Glutamatergic neuron (in vitro differentiated cells): Measurements from ENCODE around the gene NRF1. TPM values are rescaled to one million over a fixed set of nuclear protein-coding genes. Genes with fewer than 3 reads are reported as not detected.

Source experiments
- DNase-seq: peaks from one replicate; pipeline ENCODE4 v3.0.0; 2022
- H3K27ac Mint-ChIP-seq: one replicate; pipeline ENCODE4 v1.8.0; 2020; ENCODE audit warnings: mild to moderate bottlenecking, mixed read lengths, inconsistent platforms; ENCODE audit not compliant: unreplicated experiment
- H3K27me3 Mint-ChIP-seq: one replicate; pipeline ENCODE4 v1.8.0; 2020; ENCODE audit warnings: mild to moderate bottlenecking, moderate library complexity, mixed read lengths, inconsistent platforms; ENCODE audit not compliant: unreplicated experiment
- H3K36me3 Mint-ChIP-seq: one replicate; pipeline ENCODE4 v1.8.0; 2020; ENCODE audit warnings: mild to moderate bottlenecking, mixed read lengths, inconsistent platforms; ENCODE audit not compliant: unreplicated experiment
- H3K4me1 Mint-ChIP-seq: one replicate; pipeline ENCODE4 v1.8.0; 2020; ENCODE audit warnings: mild to moderate bottlenecking, low read depth, mixed read lengths, inconsistent platforms; ENCODE audit not compliant: unreplicated experiment
- H3K4me3 Mint-ChIP-seq: one replicate; pipeline ENCODE4 v1.8.0; 2020; ENCODE audit warnings: mild to moderate bottlenecking, mixed read lengths, inconsistent platforms; ENCODE audit not compliant: unreplicated experiment
- H3K9me3 Mint-ChIP-seq: one replicate; pipeline ENCODE4 v1.8.0; 2020; ENCODE audit warnings: mild to moderate bottlenecking, moderate library complexity, mixed read lengths, inconsistent platforms; ENCODE audit not compliant: unreplicated experiment
- CTCF ChIP-seq: fragments of 200-600 bp; sonication (generic); IDR thresholded peaks from one replicate; pipeline ENCODE4 v1.5.0; 2021; ENCODE audit not compliant: partially characterized antibody, unreplicated experiment
- total RNA-seq: library from RNA; stranded (reverse); fragmentation: NEBNext Ultra II Directional; extraction: Animal tissue kit (Norgen Biotek cat#: 25700); gene quantifications from one replicate; pipeline ENCODE4 v1.2.1, GENCODE V29; 2021; ENCODE audit not compliant: unreplicated experiment

The NRF1 gene
- total RNA-seq, 1 donor from 2014 or later, result 16.4 TPM

GRCh38 chr7:129724796-129725195 is 113.3 kb downstream of the NRF1 start:
- H3K27ac Mint-ChIP-seq, result no peak overlapping the region
- no peak for TF ChIP-seq CTCF
- H3K4me1 Mint-ChIP-seq, result peaks cover 19% of the 10 kb centered on the region
- no peak for DNase-seq
- peaks cover 3% of the 10 kb centered on the region for H3K9me3 Mint-ChIP-seq
- H3K4me3 Mint-ChIP-seq, result no peak overlapping the region
- no peaks in the 10 kb centered on the region for H3K27me3 Mint-ChIP-seq
- peaks cover 6% of the 10 kb centered on the region for H3K36me3 Mint-ChIP-seq

DNA sequence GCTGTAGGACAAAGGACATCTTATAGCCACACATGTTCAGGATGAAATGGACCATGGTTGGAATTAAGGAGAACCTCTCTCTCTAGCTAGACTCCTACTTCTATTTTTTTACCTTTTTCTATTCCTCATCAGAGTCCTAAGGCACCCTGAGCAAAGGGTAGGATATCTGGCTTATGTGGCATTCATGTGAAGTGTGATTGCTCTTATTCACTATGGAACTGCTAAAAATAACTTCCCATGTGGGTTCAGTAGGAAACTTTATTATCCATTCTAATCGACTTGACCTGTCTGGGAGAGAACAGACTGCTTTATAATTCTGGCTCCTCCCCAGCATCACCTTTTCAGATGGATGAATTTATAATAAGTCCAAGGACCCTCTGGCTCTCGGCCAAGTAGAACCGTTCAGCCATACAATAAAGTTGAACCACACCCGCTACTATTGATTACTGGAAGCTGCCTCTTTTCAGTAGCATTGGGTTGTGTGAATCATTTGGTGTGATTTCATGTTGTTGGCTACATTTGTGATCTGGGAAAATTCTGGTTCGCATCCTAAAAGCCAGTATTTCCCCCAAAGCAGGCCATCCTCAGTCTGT is 117.5 kb downstream of the NRF1 start:
- no peak for TF ChIP-seq CTCF
- Mint-ChIP-seq H3K4me3 (no peak overlapping the region), H3K9me3 (peaks cover 3% of the 10 kb centered on the region), H3K36me3 (peaks cover 1% of the 10 kb centered on the region), H3K27ac (no peak overlapping the region), H3K27me3 (no peaks in the 10 kb centered on the region), H3K4me1 (peaks cover 11% of the 10 kb centered on the region)
- no peak for DNase-seq

DNA sequence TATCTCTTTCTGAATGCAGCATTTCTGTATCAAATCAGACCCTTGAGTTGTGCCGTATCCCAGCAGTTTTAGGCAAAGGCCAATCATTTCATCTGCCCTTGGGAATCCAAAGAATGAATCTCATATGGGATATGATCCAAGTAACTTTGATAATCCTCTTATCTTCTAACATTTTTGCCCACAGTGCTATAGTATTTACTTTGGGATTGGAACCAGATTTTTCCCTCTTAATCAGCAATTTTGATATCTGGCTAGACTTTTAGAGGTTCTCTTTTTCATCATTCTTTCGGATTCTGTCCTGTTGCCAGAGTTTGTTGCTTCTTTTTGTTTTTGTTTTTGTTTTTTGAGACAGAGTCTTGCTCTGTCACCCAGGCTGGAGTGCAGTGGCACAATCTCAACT is 118.0 kb downstream of the NRF1 start:
- no peak overlapping the region for H3K27ac Mint-ChIP-seq
- H3K4me3 Mint-ChIP-seq, result no peak overlapping the region
- peaks cover 3% of the 10 kb centered on the region for H3K9me3 Mint-ChIP-seq
- peaks cover 11% of the 10 kb centered on the region for H3K4me1 Mint-ChIP-seq
- no peaks in the 10 kb centered on the region for H3K36me3 Mint-ChIP-seq
- no peaks in the 10 kb centered on the region for H3K27me3 Mint-ChIP-seq
- no peak for DNase-seq
- TF ChIP-seq CTCF, result no peak

GRCh38 chr7:129730159-129730558 is 118.6 kb downstream of the NRF1 start:
- no peak overlapping the region for H3K4me3 Mint-ChIP-seq
- H3K9me3 Mint-ChIP-seq, result peaks cover 3% of the 10 kb centered on the region
- H3K4me1 Mint-ChIP-seq, result peaks cover 11% of the 10 kb centered on the region
- no peak for TF ChIP-seq CTCF
- no peak for DNase-seq
- H3K27me3 Mint-ChIP-seq, result no peaks in the 10 kb centered on the region
- H3K27ac Mint-ChIP-seq, result no peak overlapping the region
- no peaks in the 10 kb centered on the region for H3K36me3 Mint-ChIP-seq

- H3K4me3 Mint-ChIP-seq, result no peak overlapping the region
- H3K36me3 Mint-ChIP-seq, result no peaks in the 10 kb centered on the region
- no peaks in the 10 kb centered on the region for H3K27me3 Mint-ChIP-seq
- H3K4me1 Mint-ChIP-seq, result peaks cover 11% of the 10 kb centered on the region
- H3K9me3 Mint-ChIP-seq, result peaks cover 3% of the 10 kb centered on the region
- no peak for DNase-seq
- H3K27ac Mint-ChIP-seq, result no peak overlapping the region
- TF ChIP-seq CTCF, result no peak
Measured at GRCh38 chr7:129734400-129734799, 122.9 kb downstream of the NRF1 start.
